HG03521 (cell line): ENCODE data around the gene MX1.

Experiments used
- ATAC-seq: cut with Tn5 transposase; IDR thresholded peaks from one replicate; pipeline ENCODE4 v1.9.1; 2021; ENCODE audit warnings: mild to moderate bottlenecking, moderate library complexity; ENCODE audit not compliant: unreplicated experiment

MX1 gene

DNA sequence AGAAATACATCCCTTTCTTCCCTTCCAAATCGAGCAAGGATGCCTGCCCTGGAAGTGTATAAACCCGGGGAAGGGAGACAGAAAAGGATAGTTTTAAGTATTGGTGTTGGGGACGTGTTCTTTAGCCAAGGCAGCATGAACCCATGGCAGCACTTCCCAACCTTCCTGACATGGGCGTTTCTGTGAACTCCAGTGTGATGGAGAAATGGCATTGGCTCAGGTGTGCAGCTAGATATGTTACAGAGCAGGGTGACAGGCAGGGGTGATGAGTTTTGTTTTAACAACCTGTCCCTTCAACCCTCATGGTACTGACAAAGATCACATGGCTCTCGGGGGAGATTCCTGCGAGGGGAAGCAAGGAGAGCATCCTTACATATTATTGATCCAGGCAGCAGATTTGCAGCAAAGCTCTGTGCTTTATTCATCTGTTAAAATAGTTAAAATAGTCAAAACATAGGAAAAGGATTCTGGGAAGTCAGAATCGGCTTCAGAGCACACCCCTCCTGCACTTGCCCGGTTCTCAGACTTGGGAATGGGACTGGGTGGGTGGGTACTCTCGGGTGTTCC is 4.0 kb downstream of the MX1 start:
- ATAC-seq = no peak

DNA sequence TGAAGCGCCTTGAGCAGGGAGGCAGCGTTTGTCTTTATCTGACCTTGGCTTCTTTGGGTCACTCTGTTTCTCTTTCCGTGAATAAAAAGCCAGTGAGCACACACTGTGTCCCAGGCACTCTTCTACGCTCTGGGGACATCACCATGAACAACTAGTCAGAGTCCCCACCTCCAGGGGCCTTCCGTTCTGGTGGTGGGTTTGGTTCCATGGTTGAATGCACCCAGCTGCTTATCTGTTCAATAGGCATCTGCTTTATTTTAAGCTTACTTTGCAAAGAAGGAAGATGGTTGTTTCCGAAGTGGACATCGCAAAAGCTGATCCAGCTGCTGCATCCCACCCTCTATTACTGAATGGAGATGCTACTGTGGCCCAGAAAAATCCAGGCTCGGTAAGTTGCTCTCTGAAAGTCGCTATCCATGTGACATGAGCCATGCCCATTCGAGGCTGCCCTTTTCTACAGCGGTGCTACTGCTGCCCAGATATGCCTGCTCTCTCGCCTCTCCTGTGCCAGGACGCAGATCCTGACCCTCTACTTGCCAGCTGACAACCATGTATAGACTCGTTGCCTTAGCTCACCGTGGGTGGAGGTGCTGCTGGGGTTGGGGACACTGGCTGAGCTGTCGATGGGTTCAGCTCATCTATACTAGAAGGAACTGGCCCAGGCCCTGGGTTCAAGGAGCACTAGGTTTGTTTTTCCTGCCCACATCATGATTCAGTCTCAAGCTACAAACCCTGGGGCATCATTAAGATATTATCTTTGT is 5.9 kb downstream of the MX1 start:
- peak; percentile 78 for ATAC-seq

DNA sequence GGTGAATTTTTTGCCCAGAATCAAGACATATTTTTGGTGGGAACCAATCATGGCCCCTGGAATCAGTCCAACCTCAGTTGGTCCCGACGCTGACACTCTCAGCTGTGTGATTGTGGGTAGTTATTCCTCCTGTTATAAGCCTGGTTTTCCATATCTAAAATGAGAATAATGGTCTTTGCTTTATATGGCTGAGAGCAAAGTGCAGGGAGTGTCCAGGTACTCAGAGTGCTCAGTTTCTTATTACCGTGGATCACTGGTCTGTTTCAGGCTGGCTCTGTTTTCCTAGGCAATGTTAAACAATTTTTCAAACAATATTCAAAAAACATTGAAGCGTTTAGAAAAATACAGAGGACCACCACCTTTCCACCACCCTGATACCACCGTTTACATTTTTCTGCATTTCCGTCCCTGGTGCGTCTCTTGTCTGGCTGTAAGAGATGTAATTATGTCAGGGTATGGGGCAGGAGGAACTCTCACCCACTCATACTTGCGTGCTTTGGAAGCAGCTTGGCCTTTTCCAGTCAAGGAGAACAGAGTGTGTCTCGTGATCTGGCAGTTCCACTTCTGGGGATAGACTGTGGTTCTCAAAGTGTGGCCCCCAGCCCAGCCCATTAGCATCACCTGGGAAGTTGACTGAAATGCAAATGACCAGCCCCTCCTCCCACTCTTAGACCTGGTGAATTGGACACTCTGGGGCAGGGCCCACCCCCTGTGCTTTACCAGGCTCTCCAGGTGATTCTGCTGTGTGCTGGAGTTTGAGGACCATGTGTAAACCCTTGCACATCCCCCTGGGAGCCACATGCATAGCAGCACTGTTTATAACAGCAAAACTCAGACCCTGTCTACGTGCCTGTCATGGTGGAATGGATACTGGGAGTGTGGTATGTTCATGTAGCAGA is 6.8 kb downstream of the MX1 start:
- ATAC-seq = no peak

DNA sequence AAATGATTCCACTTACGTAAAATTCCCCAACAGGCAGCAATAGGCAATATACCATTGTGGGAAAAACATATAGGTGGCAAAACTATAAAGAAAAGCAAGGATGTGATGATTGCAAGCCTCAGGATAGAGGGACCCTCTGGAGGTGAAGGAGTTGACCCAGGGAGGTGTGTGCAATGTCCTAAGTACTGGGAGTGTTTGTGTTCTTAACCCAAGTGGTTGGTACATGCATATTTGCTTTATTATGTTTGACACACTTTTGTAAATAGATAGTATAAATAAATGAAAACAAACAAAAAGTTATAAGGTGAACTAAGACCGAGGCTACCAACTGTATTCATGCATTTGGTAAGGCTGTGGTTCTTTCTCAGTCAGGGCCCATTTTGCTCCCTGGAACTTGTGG is 7.5 kb downstream of the MX1 start:
- no peak for ATAC-seq

GRCh38 chr21:41435706-41436105 is 9.7 kb downstream of the MX1 start:
- ATAC-seq = no peak

GRCh38 chr21:41437729-41438128 is 11.7 kb downstream of the MX1 start:
- ATAC-seq = no peak

DNA sequence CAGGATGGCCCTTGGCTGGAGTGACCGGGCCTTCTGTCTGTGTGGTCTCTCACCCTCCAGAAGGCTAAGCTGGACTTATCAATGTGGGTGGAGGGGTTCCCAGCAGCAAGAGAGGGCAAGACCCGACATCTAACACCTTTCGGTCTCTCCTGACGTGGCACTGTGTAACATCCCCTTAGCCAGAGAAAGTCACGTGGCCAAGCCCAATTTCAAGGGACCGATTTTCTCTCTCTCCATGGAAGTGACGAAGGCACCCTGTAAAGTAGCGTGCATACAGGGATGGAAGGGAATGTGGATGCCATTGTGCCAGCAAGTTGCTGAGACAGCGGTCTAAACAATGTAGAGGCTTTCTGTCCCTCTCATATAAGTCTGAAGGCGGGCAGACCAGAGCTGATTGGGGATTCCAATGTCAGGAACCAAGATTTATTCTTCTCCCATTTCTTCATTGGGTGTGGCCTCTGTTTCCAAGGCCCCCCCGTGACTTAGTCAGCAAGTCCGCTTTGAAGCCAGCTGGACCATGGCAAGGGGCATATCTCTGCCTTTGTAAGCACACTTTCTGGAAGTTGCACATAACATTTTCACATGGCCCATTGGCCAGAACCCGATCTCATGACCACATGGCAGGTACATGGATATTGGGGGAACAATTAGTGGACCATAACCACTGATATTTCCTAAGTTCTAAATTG is 12.5 kb downstream of the MX1 start:
- no peak for ATAC-seq

- ATAC-seq = no peak
These were observed 13.2 kb downstream of the MX1 start for GRCh38 chr21:41439248-41439647.

DNA sequence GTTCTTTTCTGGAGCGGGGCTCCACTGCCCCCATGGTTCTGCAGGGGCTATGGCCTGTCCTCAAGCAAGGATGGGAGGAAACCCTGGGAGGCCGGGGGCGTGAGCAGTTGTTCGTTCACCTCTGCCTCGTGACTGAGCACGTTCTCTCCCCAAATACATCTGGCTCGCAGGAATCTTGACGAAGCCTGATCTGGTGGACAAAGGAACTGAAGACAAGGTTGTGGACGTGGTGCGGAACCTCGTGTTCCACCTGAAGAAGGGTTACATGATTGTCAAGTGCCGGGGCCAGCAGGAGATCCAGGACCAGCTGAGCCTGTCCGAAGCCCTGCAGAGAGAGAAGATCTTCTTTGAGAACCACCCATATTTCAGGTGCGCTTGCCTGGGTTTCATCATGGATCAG is 15.5 kb downstream of the MX1 start:
- no peak for ATAC-seq

DNA sequence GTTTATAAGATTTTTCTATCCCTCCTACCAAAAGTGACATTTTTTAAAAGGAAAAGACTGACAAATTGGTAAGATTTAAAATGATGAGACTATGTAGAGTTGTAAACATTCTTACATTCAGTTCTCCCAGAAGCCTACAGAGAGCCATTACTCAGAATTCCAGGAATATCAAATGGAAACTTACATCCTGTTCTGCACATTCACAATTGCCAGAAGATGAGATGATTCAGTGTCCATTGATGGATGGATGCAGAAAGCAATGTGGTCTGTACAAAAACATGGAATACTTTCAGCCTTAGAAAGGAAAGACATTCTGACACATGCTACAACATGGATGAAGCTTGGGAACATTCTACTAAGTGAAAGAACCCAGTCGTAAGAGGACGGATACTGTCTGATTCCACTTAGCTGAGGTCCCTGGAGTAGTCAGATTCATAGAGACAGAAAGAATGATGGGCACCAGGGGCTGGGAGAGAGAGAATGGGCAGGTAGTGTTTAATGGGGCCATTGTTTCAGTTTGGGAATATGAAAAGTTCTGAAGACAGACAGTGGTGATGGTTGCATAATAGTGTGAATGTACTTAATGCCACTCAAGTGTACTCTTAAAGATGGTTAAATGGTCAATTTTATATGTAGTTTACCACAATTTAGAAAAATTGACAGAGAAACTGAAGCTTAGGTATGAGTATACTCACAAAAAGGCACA is 16.6 kb downstream of the MX1 start:
- no peak for ATAC-seq

GRCh38 chr21:41443562-41443961 is 17.5 kb downstream of the MX1 start:
- no peak for ATAC-seq

- no peak for ATAC-seq
These were observed 18.8 kb downstream of the MX1 start for GRCh38 chr21:41444703-41445464.

DNA sequence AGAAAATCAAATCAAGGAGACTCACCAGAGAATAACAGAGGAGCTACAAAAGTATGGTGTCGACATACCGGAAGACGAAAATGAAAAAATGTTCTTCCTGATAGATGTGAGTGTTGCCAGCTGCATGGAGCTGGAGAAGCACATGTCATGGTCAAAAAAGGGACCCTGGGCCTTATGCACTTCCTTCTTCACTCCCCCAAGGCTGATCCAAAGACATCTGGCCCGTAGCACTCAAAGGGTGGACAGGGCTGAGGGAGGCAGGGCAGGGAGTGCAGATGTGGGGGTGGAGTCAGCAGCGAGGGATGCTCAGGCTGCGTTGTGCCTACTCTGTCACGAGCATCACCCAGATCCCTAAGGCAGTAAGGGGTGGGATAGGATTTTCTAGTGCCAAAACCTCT is 19.4 kb downstream of the MX1 start:
- no peak for ATAC-seq

DNA sequence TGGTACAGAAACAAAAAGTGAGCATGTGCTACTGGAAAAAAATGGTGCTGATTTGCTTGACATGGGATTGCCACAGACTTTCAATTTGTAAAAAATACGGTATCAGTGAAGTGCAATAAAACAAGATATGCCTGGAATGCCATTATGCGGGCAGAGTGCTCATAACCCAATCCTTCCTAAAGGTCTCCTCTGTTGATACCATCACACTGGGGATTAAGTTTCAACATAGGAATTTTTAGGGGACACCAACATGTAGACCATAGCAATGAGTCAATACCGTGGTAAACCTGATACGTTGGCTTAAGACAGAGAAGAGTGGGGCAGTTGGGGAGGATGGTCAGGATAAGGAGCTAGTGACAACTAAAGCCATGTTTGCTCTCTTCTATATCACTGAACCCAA is 20.5 kb downstream of the MX1 start:
- no peak for ATAC-seq

DNA sequence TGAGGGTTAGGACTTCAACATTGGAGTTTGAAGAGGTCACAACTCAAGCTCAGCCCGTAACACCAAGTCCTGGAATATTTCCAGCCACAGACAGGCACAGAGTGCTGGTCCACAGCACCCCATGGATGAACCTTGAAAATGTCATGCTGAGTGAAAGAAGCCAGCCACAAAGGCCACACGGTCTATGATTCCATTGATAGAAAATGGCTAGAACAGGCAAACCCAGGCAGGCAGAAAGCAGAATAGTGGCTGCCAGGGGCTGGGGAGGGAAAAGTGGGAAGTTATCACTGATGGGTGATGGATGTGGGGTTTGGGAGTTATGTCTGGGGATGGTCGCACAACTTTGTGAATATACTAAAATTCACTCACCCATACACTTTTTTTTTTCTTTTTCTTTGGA is 21.3 kb downstream of the MX1 start:
- no peak for ATAC-seq

DNA sequence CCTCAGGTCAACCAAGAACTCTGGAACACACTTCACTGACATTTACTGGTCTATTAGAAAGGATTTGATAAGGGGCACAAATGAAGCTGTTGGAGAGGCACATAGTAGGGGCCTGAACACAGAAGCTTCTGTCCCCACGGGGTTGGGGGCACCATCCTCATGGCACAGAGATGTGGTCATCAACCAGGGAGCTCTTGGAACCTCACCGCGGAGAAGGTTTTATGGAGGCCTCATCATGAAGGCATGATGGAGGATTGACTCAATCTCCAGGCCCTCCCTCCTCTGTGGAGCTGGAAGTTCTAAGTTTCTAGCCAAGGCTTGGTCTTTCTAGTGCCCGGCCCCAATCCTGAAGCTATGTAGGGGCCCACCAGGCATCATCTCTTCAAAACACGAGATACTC is 23.6 kb downstream of the MX1 start:
- no peak for ATAC-seq

DNA sequence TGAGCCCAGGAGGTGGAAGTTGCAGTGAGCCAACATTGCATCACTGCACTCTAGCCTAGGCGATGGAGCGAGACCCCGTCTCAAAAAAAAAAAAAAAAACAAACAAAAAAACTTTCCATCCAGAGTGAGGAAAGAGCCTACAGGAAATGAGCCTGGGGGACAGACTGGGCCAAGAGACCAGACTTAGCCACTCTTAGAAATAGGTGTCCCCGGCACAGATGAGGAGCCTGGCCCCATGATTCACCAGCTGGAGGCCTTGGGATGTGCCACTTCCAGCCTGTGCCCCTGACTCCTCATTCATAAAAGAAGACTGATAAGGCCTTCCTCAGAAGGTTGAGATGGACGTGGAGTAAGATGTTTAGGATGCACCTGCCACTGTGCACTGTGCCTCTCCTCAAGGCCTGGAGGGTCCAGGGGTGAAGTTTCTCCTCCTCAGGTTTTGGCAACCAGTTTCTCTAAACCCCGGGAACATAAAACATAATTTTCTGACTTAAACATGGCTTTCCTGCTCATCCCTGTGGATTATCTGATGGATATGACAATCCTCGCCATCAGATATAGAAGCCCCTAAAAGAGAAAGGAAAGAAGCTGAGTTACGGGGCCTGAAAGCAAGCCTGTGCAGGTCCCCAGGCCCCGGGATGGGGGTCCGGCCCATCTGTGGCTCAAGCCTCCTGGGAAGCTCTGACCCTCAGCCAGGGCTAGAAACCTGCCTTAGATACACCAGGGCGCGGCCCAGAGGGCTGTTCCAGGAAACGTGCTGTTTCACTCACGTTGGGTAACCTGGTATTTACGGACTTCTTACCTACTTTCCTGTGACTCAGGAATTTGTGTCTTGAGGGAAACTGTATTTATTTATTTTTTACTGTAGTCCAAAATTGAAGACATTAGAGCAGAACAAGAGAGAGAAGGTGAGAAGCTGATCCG is 26.0 kb downstream of the MX1 start:
- ATAC-seq = no peak

GRCh38 chr21:41453198-41453597 is 27.2 kb downstream of the MX1 start:
- ATAC-seq = no peak

DNA sequence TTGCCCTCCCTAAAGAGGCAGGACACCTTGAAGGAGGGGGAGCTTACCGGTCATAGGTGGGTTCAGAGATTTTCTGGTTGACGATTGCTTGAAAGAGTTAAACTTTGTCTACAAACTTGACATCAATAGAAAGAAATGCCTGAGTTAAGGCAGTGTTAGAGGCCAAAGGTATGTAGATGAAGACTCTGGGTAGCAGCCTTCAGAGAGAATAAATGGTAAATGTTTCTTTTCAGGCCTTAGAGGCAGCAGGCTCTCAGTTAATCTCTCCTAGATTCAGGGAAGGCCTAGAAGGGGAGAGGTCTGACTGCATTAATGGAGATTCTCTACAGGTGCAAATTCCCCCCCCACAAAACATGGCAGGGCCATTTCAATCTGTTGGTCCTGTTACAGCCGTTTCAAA is 27.7 kb downstream of the MX1 start:
- ATAC-seq = no peak
